ENCODE results near the gene HP1BP3. TPM values are rescaled to one million over a fixed set of nuclear protein-coding genes. Genes with fewer than 3 reads are reported as not detected.

The HP1BP3 gene
- total RNA-seq, 4 donors from 2014 or later = 222 to 491 (median 311) TPM

- 73 to 78% methylated on average over 27 to 29 of the region's 29 CpGs for WGBS, 2 donors
- no peak for TF ChIP-seq EP300 (IDR thresholded peaks at IDR 0.05)
- no peak for TF ChIP-seq CTCF (IDR thresholded peaks at IDR 0.05)
- TF ChIP-seq POLR2A (IDR thresholded peaks at IDR 0.05) = no peak
These were observed 75.6 kb downstream of the HP1BP3 start for GRCh38 chr1:20711285-20712214.

GRCh38 chr1:20710469-20711284 is 76.4 kb downstream of the HP1BP3 start:
- DNase-seq (ENCODE audit: low spot score in 2 of 2) = no peak
- WGBS, 2 donors = 43 to 44% methylated on average over 18 of the region's 18 CpGs
- Histone ChIP-seq H3K27me3 (peaks cover 0 to 14% of the 10 kb centered on the region in 2 donors), H3K4me3 (no peak overlapping the region), H3K4me1 (no peaks in the 10 kb centered on the region), H3K27ac (no peak overlapping the region), H3K36me3 (no peaks in the 10 kb centered on the region), H3K9me3 (no peaks in the 10 kb centered on the region)
- no peak for TF ChIP-seq POLR2A (IDR thresholded peaks at IDR 0.05)
- TF ChIP-seq CTCF (IDR thresholded peaks at IDR 0.05) = no peak
- TF ChIP-seq EP300 (IDR thresholded peaks at IDR 0.05) = no peak

More at GRCh38 chr1:20711285-20712214, 75.6 kb downstream of the HP1BP3 start:
- H3K36me3 ChIP-seq = no peaks in the 10 kb centered on the region
- H3K27ac ChIP-seq = no peak overlapping the region
- H3K4me3 ChIP-seq = no peak overlapping the region
- H3K4me1 ChIP-seq = no peaks in the 10 kb centered on the region
- no peak for DNase-seq (ENCODE audit: low spot score in 2 of 2)
- no peaks in the 10 kb centered on the region for H3K9me3 ChIP-seq
- peaks cover 0 to 23% of the 10 kb centered on the region in 2 donors for H3K27me3 ChIP-seq

- no peaks in the 10 kb centered on the region for H3K9me3 ChIP-seq
- H3K4me3 ChIP-seq = no peak overlapping the region
- no peaks in the 10 kb centered on the region for H3K4me1 ChIP-seq
- no peak for TF ChIP-seq CTCF (IDR thresholded peaks at IDR 0.05)
- peaks cover 0 to 10% of the 10 kb centered on the region in 2 donors for H3K27me3 ChIP-seq
- no peaks in the 10 kb centered on the region for H3K36me3 ChIP-seq
- no peak for DNase-seq (ENCODE audit: low spot score in 2 of 2)
- H3K27ac ChIP-seq = no peak overlapping the region
- 88 to 91% methylated on average over 3 of the region's 3 CpGs for WGBS, 2 donors
These were observed 77.2 kb downstream of the HP1BP3 start for GRCh38 chr1:20709868-20710267.

- H3K4me1 ChIP-seq = no peaks in the 10 kb centered on the region
- no peak for DNase-seq (ENCODE audit: low spot score in 2 of 2)
- 79 to 80% methylated on average over 5 of the region's 5 CpGs for WGBS, 2 donors
- H3K9me3 ChIP-seq = no peaks in the 10 kb centered on the region
- H3K4me3 ChIP-seq = no peak overlapping the region
- TF ChIP-seq CTCF (IDR thresholded peaks at IDR 0.05) (no peak), EP300 (IDR thresholded peaks at IDR 0.05) (no peak), POLR2A (IDR thresholded peaks at IDR 0.05) (no peak)
- peaks cover 0 to 10% of the 10 kb centered on the region in 2 donors for H3K27me3 ChIP-seq
- no peaks in the 10 kb centered on the region for H3K36me3 ChIP-seq
- H3K27ac ChIP-seq = no peak overlapping the region
These were observed 78.2 kb downstream of the HP1BP3 start for GRCh38 chr1:20708891-20709290.

- TF ChIP-seq POLR2A (IDR thresholded peaks at IDR 0.05) (no peak), EP300 (IDR thresholded peaks at IDR 0.05) (no peak), CTCF (IDR thresholded peaks at IDR 0.05) (no peak)
- WGBS, 2 donors = 73 to 75% methylated on average over 6 of the region's 6 CpGs
These were observed 79.0 kb downstream of the HP1BP3 start for GRCh38 chr1:20708057-20708456.

More at GRCh38 chr1:20708057-20708456, 79.0 kb downstream of the HP1BP3 start:
- Histone ChIP-seq H3K36me3 (no peaks in the 10 kb centered on the region), H3K4me1 (no peaks in the 10 kb centered on the region), H3K27me3 (peaks cover 0 to 2% of the 10 kb centered on the region in 2 donors), H3K27ac (no peak overlapping the region), H3K9me3 (no peaks in the 10 kb centered on the region), H3K4me3 (no peak overlapping the region)
- DNase-seq (ENCODE audit: low spot score in 2 of 2) = no peak
